Pancreas (tissue), 10 donors: ENCODE measurements around the gene BACE2. TPM values are rescaled to one million over a fixed set of nuclear protein-coding genes. Genes with fewer than 3 reads are reported as not detected.

Experiments
- ATAC-seq, 4 donors: fragments of 200-7000 bp; cut with Tn5 transposase; one replicate each; pipeline versions ENCODE4 v1.8.0 to v1.9.1; 2020; ENCODE audit warnings: mild to moderate bottlenecking in 4 of 4, moderate library complexity in 4 of 4
- DNase-seq, 6 donors: peaks; one replicate each; pipeline ENCODE4 v3.0.0-alpha.2; 2020
- FAIRE-seq: peaks from 2 replicates; lab custom pipeline; 2012; peaks lifted over from hg19 to GRCh38; lab: Jason Lieb, UNC
- H3K27ac ChIP-seq, 4 donors: fragments of 200-600 bp; sonication (generic); 1 replicate in 3 of 4; 2 replicates in 1 of 4; pipeline versions ENCODE4 v1.5.0 to v1.8.0; 2020
- H3K27me3 ChIP-seq, 4 donors: fragments of 200-600 bp; one replicate each; pipeline ENCODE4 v1.8.0; 2021
- H3K36me3 ChIP-seq, 3 donors: fragments of 200-600 bp; sonication (generic) in 1 of 3; one replicate each; pipeline versions ENCODE4 v1.5.0 to v1.8.0; 2020 to 2021
- H3K4me1 ChIP-seq, 3 donors: fragments of 200-600 bp; one replicate each; pipeline ENCODE4 v1.8.0; 2021
- H3K4me3 ChIP-seq, 4 donors: fragments of 200-600 bp; sonication (generic) in 2 of 4; one replicate each; pipeline versions ENCODE4 v1.5.0 to v1.8.0; 2020 to 2021
- H3K9me3 ChIP-seq, 4 donors: fragments of 200-600 bp; one replicate each; pipeline ENCODE4 v1.8.0; 2021
- WGBS, 2 donors: extraction: QIAGEN DNeasy Blood & Tissue Kit; methylation state at CpG; one replicate each; pipeline ENCODE4 v1.1.7; 2013; 5-methylcytosine and 5-hydroxymethylcytosine counted together
- intact Hi-C, 3 donors: fragments of 100-400 bp; cut with DNase I; formaldehyde crosslinking; loops; one replicate each; pipeline versions ENCODE4 v1.11.1 to v1.14.2; 2022
- polyA plus RNA-seq, 2 donors: library from polyadenylated mRNA; stranded (reverse); fragments of 200-250 nt; gene quantifications; one replicate each; pipeline ENCODE4 v1.2.3, GENCODE V29; 2013
- total RNA-seq, 6 donors: library from RNA; stranded (reverse); fragmentation: NEBNext Ultra II Directional in 4 of 6; extraction: Animal tissue kit (Norgen Biotek cat#: 25700) in 4 of 6; gene quantifications; one replicate each; pipeline versions ENCODE4 v1.2.1 to v1.2.4, GENCODE V29; 2021 to 2023
- TF ChIP-seq, protein P1 (sequence below), 4 donors: fragments of 200-600 bp; sonication (generic) in 3 of 4; IDR thresholded peaks; one replicate each; pipeline versions ENCODE4 v1.5.0 to v1.8.0; 2021; ENCODE audit warnings: antibody characterized with exemption in 4 of 4
- donor health status: healthy with polysubstance abuse.
- donor health status: DM: no; HTN: no; CAD: no; lungs with moderate emphysema.
- donor health status: DM: no; HTN: no; CAD: no.
- donor health status: control.
- donor health status: control.
- donor health status: Bipolar disorder and iron deficiency.
- donor health status: DM: yes; HTN: yes; CAD: no.
- donor health status: DM: no; HTN: no; CAD: no.
- donor health status: DM: no; HTN: no; CAD: no.
- donor health status: DM: yes; HTN: yes; CAD: no.

Gene BACE2
- total and polyA plus RNA-seq, 8 donors: 14.4 to 85.6 (median 42.9) TPM

GRCh38 chr21:41124641-41125201 lies 43.2 kb upstream of the BACE2 start:
- Histone ChIP-seq H3K27me3 (no peaks in the 10 kb centered on the region), H3K9me3 (no peaks in the 10 kb centered on the region), H3K4me1 (no peaks in the 10 kb centered on the region), H3K27ac (no peak overlapping the region), H3K4me3 (no peak overlapping the region), H3K36me3 (no peaks in the 10 kb centered on the region)
- DNase-seq: no peak
- 65 to 78% methylated on average over 13 of the region's 13 CpGs for WGBS, 2 donors
- no peak for ATAC-seq
- TF ChIP-seq, protein P1, sequence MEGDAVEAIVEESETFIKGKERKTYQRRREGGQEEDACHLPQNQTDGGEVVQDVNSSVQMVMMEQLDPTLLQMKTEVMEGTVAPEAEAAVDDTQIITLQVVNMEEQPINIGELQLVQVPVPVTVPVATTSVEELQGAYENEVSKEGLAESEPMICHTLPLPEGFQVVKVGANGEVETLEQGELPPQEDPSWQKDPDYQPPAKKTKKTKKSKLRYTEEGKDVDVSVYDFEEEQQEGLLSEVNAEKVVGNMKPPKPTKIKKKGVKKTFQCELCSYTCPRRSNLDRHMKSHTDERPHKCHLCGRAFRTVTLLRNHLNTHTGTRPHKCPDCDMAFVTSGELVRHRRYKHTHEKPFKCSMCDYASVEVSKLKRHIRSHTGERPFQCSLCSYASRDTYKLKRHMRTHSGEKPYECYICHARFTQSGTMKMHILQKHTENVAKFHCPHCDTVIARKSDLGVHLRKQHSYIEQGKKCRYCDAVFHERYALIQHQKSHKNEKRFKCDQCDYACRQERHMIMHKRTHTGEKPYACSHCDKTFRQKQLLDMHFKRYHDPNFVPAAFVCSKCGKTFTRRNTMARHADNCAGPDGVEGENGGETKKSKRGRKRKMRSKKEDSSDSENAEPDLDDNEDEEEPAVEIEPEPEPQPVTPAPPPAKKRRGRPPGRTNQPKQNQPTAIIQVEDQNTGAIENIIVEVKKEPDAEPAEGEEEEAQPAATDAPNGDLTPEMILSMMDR (IDR thresholded peaks at IDR 0.05): no peak
- FAIRE-seq: no peak
- intact Hi-C loops: no loop called here

DNA sequence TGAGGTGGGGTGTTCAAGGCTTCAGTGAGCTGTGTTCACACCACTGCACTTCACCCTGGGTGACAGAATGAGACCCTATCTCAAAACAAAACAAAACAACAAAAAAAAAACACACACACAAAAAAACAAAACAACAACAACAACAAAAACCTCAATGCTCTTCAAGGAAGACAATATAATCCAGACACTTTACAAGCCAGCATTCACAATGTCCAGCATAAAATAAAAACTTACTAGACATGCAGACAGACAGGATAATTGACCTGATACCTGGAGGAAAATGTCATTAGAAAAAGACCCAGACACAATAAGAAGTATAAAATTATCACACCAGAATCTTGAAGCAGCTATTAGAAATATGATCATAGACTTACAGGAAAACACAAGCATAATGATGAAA lies 39.0 kb upstream of the BACE2 start:
- Histone ChIP-seq H3K27me3 (no peaks in the 10 kb centered on the region), H3K27ac (no peak overlapping the region), H3K4me3 (no peak overlapping the region), H3K9me3 (no peaks in the 10 kb centered on the region), H3K36me3 (no peaks in the 10 kb centered on the region), H3K4me1 (no peaks in the 10 kb centered on the region)
- DNase-seq (no peak), ATAC-seq (no peak), FAIRE-seq (no peak)
- intact Hi-C loops: no loop called here
- TF ChIP-seq, protein P1 (IDR thresholded peaks at IDR 0.05): no peak

DNA sequence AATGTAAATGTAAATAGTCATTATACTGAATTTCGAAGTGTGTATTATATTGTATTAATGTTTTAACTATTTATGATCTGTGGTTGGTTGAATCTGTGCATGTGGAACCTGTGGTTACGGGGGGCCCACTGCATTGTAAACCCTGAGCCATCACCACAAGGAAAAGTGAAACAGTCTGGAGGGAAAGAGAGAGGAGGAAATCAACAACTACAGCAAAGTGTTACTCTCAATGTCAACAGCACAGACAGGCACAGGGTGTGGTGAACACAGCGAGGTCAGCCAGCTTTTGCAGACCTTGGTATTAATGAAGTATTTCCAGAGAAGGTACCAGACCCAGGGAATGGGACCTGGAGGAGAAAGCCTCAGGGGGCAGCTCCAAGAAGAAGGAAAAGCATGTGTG lies 37.1 kb upstream of the BACE2 start:
- no peaks in the 10 kb centered on the region for H3K27me3 ChIP-seq
- ATAC-seq: no peak
- no peak overlapping the region for H3K27ac ChIP-seq
- FAIRE-seq: no peak
- no peak for DNase-seq
- no peaks in the 10 kb centered on the region for H3K4me1 ChIP-seq
- H3K36me3 ChIP-seq: no peaks in the 10 kb centered on the region
- H3K9me3 ChIP-seq: no peaks in the 10 kb centered on the region
- TF ChIP-seq, protein P1 (IDR thresholded peaks at IDR 0.05): no peak
- WGBS, 2 donors: 61 to 72% methylated on average over 3 of the region's 3 CpGs
- H3K4me3 ChIP-seq: no peak overlapping the region
- intact Hi-C loops: no loop called here

DNA sequence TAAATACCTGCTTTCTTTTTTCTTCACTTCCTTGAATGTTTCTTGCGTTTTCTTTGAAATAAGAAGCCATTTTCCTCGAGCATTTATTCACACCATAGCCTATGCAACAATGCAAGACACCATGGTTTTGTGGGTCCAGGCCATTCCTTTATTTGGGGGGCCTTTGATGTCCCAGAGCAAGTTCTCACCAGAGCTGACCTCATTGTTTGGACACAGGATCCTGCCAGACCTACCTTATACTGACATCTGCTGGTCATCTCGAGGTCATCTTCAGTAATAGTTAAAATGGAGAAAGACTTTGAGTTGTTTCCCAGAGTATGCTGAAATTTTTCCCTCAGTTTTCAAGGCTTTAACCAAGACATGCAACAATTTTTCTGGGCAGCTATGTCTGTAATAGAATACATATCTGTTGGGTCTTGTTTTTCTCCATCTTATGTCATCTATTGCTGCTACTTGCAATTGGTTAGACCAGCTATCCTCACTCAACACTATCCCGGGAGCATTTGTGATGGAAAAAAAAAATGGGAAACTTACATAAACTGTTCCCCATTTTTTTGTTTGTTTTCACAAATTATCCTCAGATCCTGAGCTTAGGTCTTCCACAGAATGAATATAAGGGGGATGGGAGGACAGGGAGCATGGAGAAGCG lies 34.0 kb upstream of the BACE2 start:
- peak in 3 of 4 donors; percentile 55 to 78 (median 64) for ATAC-seq

More for the DNA sequence above, 34.0 kb upstream of the BACE2 start:
- Histone ChIP-seq H3K27me3 (no peaks in the 10 kb centered on the region), H3K9me3 (no peaks in the 10 kb centered on the region), H3K36me3 (no peaks in the 10 kb centered on the region), H3K27ac (no peak overlapping the region), H3K4me1 (no peaks in the 10 kb centered on the region), H3K4me3 (no peak overlapping the region)
- TF ChIP-seq, protein P1 (IDR thresholded peaks at IDR 0.05): peak in 1 of 4 donors; percentile 18
- WGBS, 2 donors: 48 to 52% methylated on average over 5 of the region's 5 CpGs
- FAIRE-seq: no peak
- no peak for DNase-seq
- intact Hi-C loops: no loop called here
